K562 (cell line): ENCODE data around the gene GART. TPM values are rescaled to one million over a fixed set of nuclear protein-coding genes. Genes with fewer than 3 reads are reported as not detected.

Source experiments
- ATF7 ChIP-seq: fragments of 450-650 bp; IDR thresholded peaks from 2 replicates; pipeline ENCODE4 v1.7.1; 2014; ENCODE audit warnings: mild to moderate bottlenecking, moderate library complexity
- DPF2 ChIP-seq: fragments of 450-650 bp; IDR thresholded peaks from 2 replicates; pipeline ENCODE4 v1.6.1; 2016
- HDAC2 ChIP-seq: fragments of 450-650 bp; IDR thresholded peaks from 2 replicates; pipeline ENCODE4 v1.6.1; 2016; ENCODE audit warnings: mild to moderate bottlenecking
- IRF1 ChIP-seq: sonication (generic); formaldehyde crosslinking; IDR thresholded peaks from 2 replicates; pipeline ENCODE4 v1.8.0; 2022; ENCODE audit warnings: missing genetic modification reagents, mild to moderate bottlenecking, borderline replicate concordance
- IRF2 ChIP-seq: sonication (generic); formaldehyde crosslinking; IDR thresholded peaks from 2 replicates; pipeline ENCODE4 v1.8.1; 2022; ENCODE audit warnings: mild to moderate bottlenecking, missing genetic modification reagents
- KAT8 ChIP-seq: fragments of 450-650 bp; IDR thresholded peaks from 2 replicates; pipeline ENCODE4 v1.6.1; 2016; ENCODE audit warnings: low read depth, mild to moderate bottlenecking
- PCBP2 ChIP-seq: fragments of 200-400 bp; formaldehyde crosslinking; IDR thresholded peaks from 2 replicates; pipeline ENCODE4 v1.6.1; 2018; ENCODE audit warnings: low read length, low read depth, mild to moderate bottlenecking, moderate library complexity; ENCODE audit not compliant: poor library complexity, severe bottlenecking
- RBM17 ChIP-seq: fragments of 200-400 bp; formaldehyde crosslinking; IDR thresholded peaks from 2 replicates; pipeline ENCODE4 v1.6.1; 2017; ENCODE audit warnings: low read depth, mild to moderate bottlenecking, low read length, borderline replicate concordance
- RBM25 ChIP-seq: fragments of 200-400 bp; formaldehyde crosslinking; IDR thresholded peaks from 2 replicates; pipeline ENCODE4 v1.6.1; 2018; ENCODE audit warnings: low read length, low read depth, moderate library complexity; ENCODE audit not compliant: severe bottlenecking
- STAG1 ChIP-seq: sonication (generic); formaldehyde crosslinking; IDR thresholded peaks from 2 replicates; pipeline ENCODE4 v1.5.0; 2020; ENCODE audit warnings: missing genetic modification reagents, borderline replicate concordance
- TCF3 ChIP-seq: sonication (generic); formaldehyde crosslinking; IDR thresholded peaks from 2 replicates; pipeline ENCODE4 v1.4.0; 2020; ENCODE audit warnings: mild to moderate bottlenecking, missing genetic modification reagents
- TRIM25 ChIP-seq: fragments of 450-650 bp; IDR thresholded peaks from 2 replicates; pipeline ENCODE4 v1.7.0; 2016; ENCODE audit warnings: borderline replicate concordance
- ZHX1 ChIP-seq: fragments of 150-350 bp; conservative IDR thresholded peaks from 2 replicates; pipeline ENCODE4 v1.6.1; 2014; ENCODE audit warnings: low read length
- ZNF140 ChIP-seq: fragments of 250-450 bp; sonication (Bioruptor Pico); IDR thresholded peaks from 2 replicates; pipeline ENCODE4 v1.8.0; 2021; ENCODE audit warnings: moderate library complexity, mild to moderate bottlenecking, inconsistent platforms
- ZNF655 ChIP-seq: fragments of 250-450 bp; sonication (Bioruptor Pico); IDR thresholded peaks from 2 replicates; pipeline ENCODE4 v1.5.0; 2021
- ZNF830 ChIP-seq: fragments of 250-450 bp; sonication (Bioruptor Pico); IDR thresholded peaks from 2 replicates; pipeline ENCODE4 v1.5.0; 2021; ENCODE audit warnings: mild to moderate bottlenecking
- polyA plus RNA-seq, 8 experiments: library from polyadenylated mRNA; depleted of rRNA in 4 of 8; stranded (reverse) in 5 of 8; unstranded in 3 of 8; fragments of >200 nt; fragmentation: Nextera tagmentation in 2 of 8; fragmentation: Illumina TruSeq in 1 of 8; extraction: Ambion mirVana in 2 of 8; extraction: Trizol in 1 of 8; gene quantifications; 2 replicates each; pipeline versions ENCODE4 v1.2.1 to v1.2.3, GENCODE V29; 2011 to 2014; ENCODE audit warnings: inconsistent platforms in 1 of 8, missing spikeins in 1 of 8
- total RNA-seq, 7 experiments: library from RNA; depleted of rRNA in 6 of 7; stranded (reverse); fragments of >200 nt in 6 of 7; fragmentation: Illumina TruSeq in 2 of 7; extraction: Trizol in 2 of 7; gene quantifications; 2 replicates each; pipeline versions ENCODE4 v1.2.1 to v1.2.3, GENCODE V29; 2011 to 2021; ENCODE audit warnings: low replicate concordance in 1 of 7
- TF ChIP-seq, protein P1 (sequence below), 3 experiments: IDR thresholded peaks in 2 of 3; conservative IDR thresholded peaks in 1 of 3; 2 replicates each; pipeline ENCODE4 v1.5.1; 2011 to 2012; ENCODE audit warnings: low read length in 3 of 3, mild to moderate bottlenecking in 3 of 3, control low read depth in 2 of 3, improper control_type of control experiment in 1 of 3, inconsistent platforms in 1 of 3, low read depth in 1 of 3, mixed read lengths in 1 of 3, moderate library complexity in 1 of 3; ENCODE audit not compliant: insufficient read depth in 2 of 3
- TF ChIP-seq, protein P2 (sequence below): fragments of 250-450 bp; sonication (Bioruptor Pico); IDR thresholded peaks from 2 replicates; pipeline ENCODE4 v1.8.0; 2021; ENCODE audit warnings: mild to moderate bottlenecking, moderate library complexity

GART gene
- total and polyA plus RNA-seq, 9 of the 15 experiments (the other 6 are each of a cell fraction or from before 2014, with no cell fraction given): 141 to 429 (median 349) TPM

- TF ChIP-seq, protein P1, sequence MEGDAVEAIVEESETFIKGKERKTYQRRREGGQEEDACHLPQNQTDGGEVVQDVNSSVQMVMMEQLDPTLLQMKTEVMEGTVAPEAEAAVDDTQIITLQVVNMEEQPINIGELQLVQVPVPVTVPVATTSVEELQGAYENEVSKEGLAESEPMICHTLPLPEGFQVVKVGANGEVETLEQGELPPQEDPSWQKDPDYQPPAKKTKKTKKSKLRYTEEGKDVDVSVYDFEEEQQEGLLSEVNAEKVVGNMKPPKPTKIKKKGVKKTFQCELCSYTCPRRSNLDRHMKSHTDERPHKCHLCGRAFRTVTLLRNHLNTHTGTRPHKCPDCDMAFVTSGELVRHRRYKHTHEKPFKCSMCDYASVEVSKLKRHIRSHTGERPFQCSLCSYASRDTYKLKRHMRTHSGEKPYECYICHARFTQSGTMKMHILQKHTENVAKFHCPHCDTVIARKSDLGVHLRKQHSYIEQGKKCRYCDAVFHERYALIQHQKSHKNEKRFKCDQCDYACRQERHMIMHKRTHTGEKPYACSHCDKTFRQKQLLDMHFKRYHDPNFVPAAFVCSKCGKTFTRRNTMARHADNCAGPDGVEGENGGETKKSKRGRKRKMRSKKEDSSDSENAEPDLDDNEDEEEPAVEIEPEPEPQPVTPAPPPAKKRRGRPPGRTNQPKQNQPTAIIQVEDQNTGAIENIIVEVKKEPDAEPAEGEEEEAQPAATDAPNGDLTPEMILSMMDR (IDR thresholded peaks at IDR 0.05 in 2 of 3, conservative IDR thresholded peaks at IDR 0.05 in 1 of 3; ENCODE audit: insufficient read depth in 2 of 3, low read depth in 1 of 3, low read length in 3 of 3): no peak
- no peak for TF ChIP-seq KAT8
- TF ChIP-seq ZNF655: no peak
- TF ChIP-seq ZNF830 (CRISPR knock-in tag): no peak
- no peak for TF ChIP-seq ZNF140 (CRISPR knock-in tag)
- no peak for TF ChIP-seq PCBP2
- TF ChIP-seq DPF2: no peak
- no peak for TF ChIP-seq HDAC2
- no peak for TF ChIP-seq ZHX1
- TF ChIP-seq IRF2 (CRISPR knock-in tag): no peak
- no peak for TF ChIP-seq TCF3 (CRISPR knock-in tag)
- no peak for TF ChIP-seq RBM17
- TF ChIP-seq, protein P2, sequence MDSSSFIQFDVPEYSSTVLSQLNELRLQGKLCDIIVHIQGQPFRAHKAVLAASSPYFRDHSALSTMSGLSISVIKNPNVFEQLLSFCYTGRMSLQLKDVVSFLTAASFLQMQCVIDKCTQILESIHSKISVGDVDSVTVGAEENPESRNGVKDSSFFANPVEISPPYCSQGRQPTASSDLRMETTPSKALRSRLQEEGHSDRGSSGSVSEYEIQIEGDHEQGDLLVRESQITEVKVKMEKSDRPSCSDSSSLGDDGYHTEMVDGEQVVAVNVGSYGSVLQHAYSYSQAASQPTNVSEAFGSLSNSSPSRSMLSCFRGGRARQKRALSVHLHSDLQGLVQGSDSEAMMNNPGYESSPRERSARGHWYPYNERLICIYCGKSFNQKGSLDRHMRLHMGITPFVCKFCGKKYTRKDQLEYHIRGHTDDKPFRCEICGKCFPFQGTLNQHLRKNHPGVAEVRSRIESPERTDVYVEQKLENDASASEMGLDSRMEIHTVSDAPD (CRISPR knock-in tag): no peak
- TF ChIP-seq ATF7: no peak
- TF ChIP-seq IRF1 (CRISPR knock-in tag): no peak
- no peak for TF ChIP-seq TRIM25
- no peak for TF ChIP-seq STAG1 (CRISPR knock-in tag)
- TF ChIP-seq RBM25: no peak
Measured at GRCh38 chr21:33587792-33588484, 46.0 kb upstream of the GART start (continued).
